Common myeloid progenitor, CD34-positive (primary cell): ENCODE measurements around the gene MLLT3.

Experiments used
- CTCF ChIA-PET: fragments of 350-600 bp; sonication (Branson Sonifier 250); formaldehyde crosslinking; loops from one replicate; lab custom pipeline; 2021; ENCODE audit warnings: antibody characterized with exemption; lab: Charles Lee
- POLR2A ChIA-PET: fragments of 350-600 bp; sonication (Branson Sonifier 250); formaldehyde crosslinking; loops from one replicate; lab custom pipeline; 2021; ENCODE audit warnings: antibody characterized with exemption; lab: Charles Lee
- DNase-seq, 3 donors: peaks; one replicate each; pipeline versions ENCODE4 v3.0.0 to v3.0.0-alpha.2; 2013
- H3K27ac ChIP-seq, 2 experiments: 1 replicate in 1 of 2; 2 replicates in 1 of 2; pipeline ENCODE4 v1.7.0; 2013; ENCODE audit warnings: inconsistent platforms in 2 of 2, low read length in 2 of 2, mild to moderate bottlenecking in 2 of 2, low read depth in 1 of 2, moderate library complexity in 1 of 2; ENCODE audit not compliant: severe bottlenecking in 2 of 2, insufficient read depth in 1 of 2, poor library complexity in 1 of 2
- H3K27me3 ChIP-seq, 5 experiments: replicated peaks in 2 of 5; 1 replicate in 3 of 5; 2 replicates in 2 of 5; pipeline versions ENCODE4 v1.6.1 to v1.7.0; 2013; ENCODE audit warnings: low read length in 4 of 5, mild to moderate bottlenecking in 2 of 5, moderate library complexity in 2 of 5, inconsistent platforms in 1 of 5; ENCODE audit not compliant: insufficient read depth in 5 of 5, control insufficient read depth in 4 of 5
- H3K36me3 ChIP-seq, 4 experiments: 1 replicate in 2 of 4; 2 replicates in 2 of 4; pipeline versions ENCODE4 v1.6.1 to v1.7.0; 2013; ENCODE audit warnings: low read length in 3 of 4, control low read depth in 1 of 4, mild to moderate bottlenecking in 1 of 4; ENCODE audit not compliant: control insufficient read depth in 4 of 4, insufficient read depth in 4 of 4
- H3K4me1 ChIP-seq, 4 experiments: 1 replicate in 3 of 4; 2 replicates in 1 of 4; pipeline versions ENCODE4 v1.6.1 to v1.7.1; 2013; ENCODE audit warnings: low read length in 3 of 4, mild to moderate bottlenecking in 3 of 4, control low read depth in 1 of 4, inconsistent platforms in 1 of 4, moderate library complexity in 1 of 4; ENCODE audit not compliant: control insufficient read depth in 4 of 4, insufficient read depth in 4 of 4; ENCODE audit errors: control extremely low read depth in 1 of 4
- H3K4me3 ChIP-seq, 7 experiments: 1 replicate in 4 of 7; 2 replicates in 3 of 7; pipeline versions ENCODE4 v1.5.1 to v1.7.0; 2013; ENCODE audit warnings: mild to moderate bottlenecking in 7 of 7, low read length in 6 of 7, moderate library complexity in 6 of 7, inconsistent platforms in 2 of 7, low read depth in 2 of 7, control low read depth in 1 of 7; ENCODE audit not compliant: insufficient read depth in 4 of 7, control insufficient read depth in 1 of 7; ENCODE audit errors: extremely low read depth in 1 of 7
- H3K9me3 ChIP-seq, 5 experiments: 1 replicate in 4 of 5; 2 replicates in 1 of 5; pipeline versions ENCODE4 v1.6.1 to v1.7.1; 2013; ENCODE audit warnings: low read length in 4 of 5, mild to moderate bottlenecking in 2 of 5, inconsistent platforms in 1 of 5, low read depth in 1 of 5, moderate library complexity in 1 of 5; ENCODE audit not compliant: control insufficient read depth in 4 of 5, insufficient read depth in 2 of 5; ENCODE audit errors: control extremely low read depth in 1 of 5
- WGBS: methylation state at CpG from one replicate; pipeline ENCODE4 v1.1.5; 2013; ENCODE audit not compliant: insufficient coverage; 5-methylcytosine and 5-hydroxymethylcytosine counted together

Gene MLLT3

DNA sequence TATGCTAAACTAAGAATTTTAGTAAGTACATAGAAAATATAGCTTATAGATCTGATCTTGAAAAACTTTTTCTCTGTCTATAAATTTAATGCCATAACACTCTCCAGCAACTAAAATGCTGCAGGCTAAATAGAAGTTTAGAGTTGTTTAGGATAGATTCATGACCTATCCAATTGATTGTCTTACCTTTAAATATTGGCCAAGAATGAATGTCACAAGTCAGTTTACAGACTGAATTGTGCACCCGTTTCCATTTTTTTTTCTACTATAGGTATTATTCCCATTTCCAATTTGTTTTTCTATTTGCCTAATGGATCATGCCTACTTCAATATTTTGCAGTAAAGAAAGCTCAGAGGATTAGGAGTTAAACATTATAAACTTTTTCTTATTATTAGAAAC lies 129.5 kb downstream of the MLLT3 start:
- no CpG with 5 or more reads among the region's 1 CpG for WGBS
- Histone ChIP-seq H3K36me3 (no peaks in the 10 kb centered on the region), H3K4me1 (peaks cover 0 to 9% (median 5%) of the 10 kb centered on the region in 4 experiments), H3K4me3 (no peak overlapping the region), H3K9me3 (no peaks in the 10 kb centered on the region), H3K27me3 (no peaks in the 10 kb centered on the region), H3K27ac (no peak overlapping the region)
- POLR2A ChIA-PET = no interaction called here
- no peak for DNase-seq
- CTCF ChIA-PET = no interaction called here

DNA sequence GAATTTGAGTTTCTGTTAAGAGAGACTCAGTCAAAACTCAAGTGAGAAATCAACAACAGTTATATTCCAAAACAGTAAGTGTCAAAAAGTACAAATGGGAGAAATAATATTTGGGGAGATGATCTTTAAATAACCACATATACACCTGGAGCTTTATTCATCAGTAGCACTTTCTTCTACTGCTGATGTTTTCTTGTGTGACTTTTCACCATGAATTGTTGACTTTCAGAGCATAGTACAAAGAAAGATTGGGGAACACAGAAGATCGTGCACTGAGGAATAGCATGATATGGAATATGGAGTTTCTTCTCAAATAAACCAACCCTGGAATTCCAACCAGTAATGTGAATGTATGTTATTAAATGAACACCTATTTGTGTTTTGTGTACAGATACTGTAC lies 130.7 kb downstream of the MLLT3 start:
- WGBS = no CpG with 5 or more reads among the region's 1 CpG
- peaks cover 1 to 11% (median 6%) of the 10 kb centered on the region in 4 experiments for H3K4me1 ChIP-seq
- H3K4me3 ChIP-seq = no peak overlapping the region
- ChIA-PET POLR2A (no interaction called here), CTCF (no interaction called here)
- H3K27ac ChIP-seq = no peak overlapping the region
- H3K27me3 ChIP-seq = no peaks in the 10 kb centered on the region
- H3K9me3 ChIP-seq = no peaks in the 10 kb centered on the region
- H3K36me3 ChIP-seq = no peaks in the 10 kb centered on the region
- DNase-seq = no peak

DNA sequence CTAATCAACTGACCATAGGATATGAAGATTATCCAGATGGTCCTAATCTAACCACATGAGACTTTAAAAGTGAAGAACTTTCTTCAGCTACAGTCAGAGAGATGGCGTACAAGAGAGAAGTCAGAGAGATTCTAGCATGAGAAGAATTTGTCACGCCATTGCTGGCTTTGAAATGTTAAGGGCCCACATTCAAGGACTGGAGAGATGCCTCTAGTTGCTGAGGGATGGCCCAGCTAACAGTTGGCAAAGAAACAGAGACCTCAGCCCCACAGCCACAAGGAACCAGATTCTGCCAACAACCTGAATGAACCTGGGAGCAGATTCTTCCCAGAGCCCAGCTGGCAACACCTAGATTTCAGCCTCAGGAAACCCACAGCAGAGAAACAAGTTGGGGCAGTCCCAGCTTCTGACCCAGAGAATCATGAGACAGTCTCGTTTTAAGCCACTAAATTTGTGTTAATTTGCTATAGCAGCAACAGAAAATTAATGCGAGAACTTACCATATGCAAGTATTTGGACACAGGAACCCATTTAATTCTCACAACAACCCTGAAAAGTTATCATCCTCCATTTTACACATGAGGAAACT lies 132.0 kb downstream of the MLLT3 start:
- Histone ChIP-seq H3K27ac (no peak overlapping the region), H3K4me1 (peaks cover 0 to 22% (median 10%) of the 10 kb centered on the region in 4 experiments), H3K4me3 (no peak overlapping the region), H3K36me3 (no peaks in the 10 kb centered on the region), H3K27me3 (no peaks in the 10 kb centered on the region), H3K9me3 (no peaks in the 10 kb centered on the region)
- DNase-seq = no peak
- 82% methylated on average over 3 of the region's 4 CpGs for WGBS
- CTCF ChIA-PET = no interaction called here
- POLR2A ChIA-PET = interaction anchor here (1.1 kb wide), 1 partner anchor 22 kb away, joined by 3 read pairs; no protein-coding TSS in a partner anchor

DNA sequence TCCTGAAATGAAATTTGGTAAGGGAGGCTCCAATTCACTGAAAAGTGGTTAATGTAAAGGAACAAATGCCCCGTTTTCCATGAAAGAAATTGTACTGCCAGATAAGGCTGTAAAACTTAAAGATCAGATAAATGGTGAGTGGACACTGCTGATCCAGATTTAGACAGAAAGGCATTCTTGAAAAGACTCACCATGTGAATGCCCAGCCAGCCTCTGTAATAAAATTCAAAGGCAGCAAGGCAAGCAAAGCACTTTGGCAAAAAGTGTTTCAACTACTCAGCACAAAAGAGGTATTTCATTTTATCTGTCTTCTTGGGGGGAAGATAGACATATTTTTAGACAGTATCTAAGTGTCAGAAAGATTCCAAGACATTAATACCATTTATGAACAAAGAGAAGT lies 133.6 kb downstream of the MLLT3 start:
- CTCF ChIA-PET = no interaction called here
- Histone ChIP-seq H3K9me3 (no peaks in the 10 kb centered on the region), H3K27ac (no peak overlapping the region), H3K27me3 (no peaks in the 10 kb centered on the region), H3K4me1 (peaks cover 0 to 23% (median 10%) of the 10 kb centered on the region in 4 experiments), H3K4me3 (no peak overlapping the region), H3K36me3 (no peaks in the 10 kb centered on the region)
- POLR2A ChIA-PET = no interaction called here
- DNase-seq = no peak
- WGBS = 100% methylated on average over 1 of the region's 1 CpG

DNA sequence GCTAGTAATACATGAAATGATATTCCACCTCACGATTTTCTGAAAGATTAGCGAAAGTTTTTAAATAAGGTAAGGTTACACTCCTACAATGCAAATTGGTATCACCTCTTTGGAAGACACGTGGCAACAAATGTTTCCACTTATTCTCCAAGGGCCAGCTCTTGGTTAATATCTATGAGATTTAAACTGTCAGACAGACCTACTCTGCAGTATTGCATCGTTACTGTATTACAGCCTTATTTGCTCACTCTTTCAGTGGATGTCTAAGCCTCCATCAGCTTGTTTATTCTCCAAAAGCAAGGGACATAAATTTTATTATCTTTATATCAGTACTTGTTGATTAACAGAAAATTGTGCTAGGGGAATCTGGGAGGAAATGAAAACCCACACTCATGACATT lies 135.7 kb downstream of the MLLT3 start:
- Histone ChIP-seq H3K36me3 (no peaks in the 10 kb centered on the region), H3K4me3 (peak overlapping the region in 1 of 7 experiments; percentile 13), H3K4me1 (peaks cover 0 to 23% (median 10%) of the 10 kb centered on the region in 4 experiments), H3K27me3 (no peaks in the 10 kb centered on the region), H3K9me3 (no peaks in the 10 kb centered on the region), H3K27ac (no peak overlapping the region)
- no peak for DNase-seq
- POLR2A ChIA-PET = interaction anchor here (0.6 kb wide), 1 partner anchor 422 kb away, joined by 3 read pairs; no protein-coding TSS in a partner anchor
- CTCF ChIA-PET = interaction anchor here (1.0 kb wide), 1 partner anchor 12 kb away, joined by 3 read pairs; no protein-coding TSS in a partner anchor
- WGBS = 95% methylated on average over 4 of the region's 4 CpGs

DNA sequence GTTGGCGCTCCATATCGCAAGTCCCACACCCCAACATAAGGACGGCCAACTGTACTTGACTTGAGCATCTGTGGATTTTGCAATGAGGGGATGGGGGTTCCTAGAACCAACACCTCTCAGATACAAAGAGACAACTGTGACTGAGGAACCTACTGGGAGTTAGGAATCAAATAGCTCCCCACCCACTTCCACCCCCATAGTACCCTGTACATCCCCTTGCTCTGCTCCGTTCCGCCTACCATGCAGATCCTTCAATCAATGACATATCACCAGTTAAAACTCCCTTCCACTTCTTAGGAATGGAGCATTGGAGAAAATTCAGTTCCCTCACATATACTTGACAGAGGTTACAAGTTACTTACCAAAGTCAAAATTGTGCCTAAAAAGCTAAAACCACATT lies 140.9 kb downstream of the MLLT3 start:
- CTCF ChIA-PET = interaction anchor here (0.7 kb wide), 1 partner anchor 460 kb away, joined by 3 read pairs; no protein-coding TSS in a partner anchor
- H3K27ac ChIP-seq = no peak overlapping the region
- peaks cover 0 to 10% (median 5%) of the 10 kb centered on the region in 4 experiments for H3K4me1 ChIP-seq
- 93% methylated on average over 3 of the region's 5 CpGs for WGBS
- DNase-seq = no peak
- H3K36me3 ChIP-seq = peaks cover 0 to 3% (median 0%) of the 10 kb centered on the region in 4 experiments
- POLR2A ChIA-PET = no interaction called here
- no peaks in the 10 kb centered on the region for H3K9me3 ChIP-seq
- no peak overlapping the region for H3K4me3 ChIP-seq
- no peaks in the 10 kb centered on the region for H3K27me3 ChIP-seq

DNA sequence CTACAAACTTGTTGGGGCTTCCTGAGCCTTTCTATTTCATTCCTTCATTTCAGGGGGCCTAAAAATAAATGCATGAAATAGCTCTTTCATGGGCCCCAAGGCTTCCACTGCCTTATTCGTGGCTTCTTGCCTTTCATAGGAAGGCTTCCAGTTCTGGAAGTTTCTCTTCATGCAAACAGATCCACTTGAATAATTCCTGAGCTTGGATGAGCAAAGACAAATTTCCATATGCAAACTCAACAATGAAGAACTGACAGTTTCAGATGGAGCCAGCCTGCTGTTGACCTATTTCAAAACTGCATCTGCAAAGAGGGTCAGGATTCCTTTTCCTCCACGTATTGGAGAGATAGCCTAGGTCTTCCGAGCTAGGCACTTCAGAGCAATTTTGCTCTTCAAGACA lies 142.1 kb downstream of the MLLT3 start:
- H3K4me1 ChIP-seq = no peaks in the 10 kb centered on the region
- H3K27ac ChIP-seq = no peak overlapping the region
- H3K27me3 ChIP-seq = no peaks in the 10 kb centered on the region
- no peak overlapping the region for H3K4me3 ChIP-seq
- H3K36me3 ChIP-seq = peaks cover 0 to 3% (median 0%) of the 10 kb centered on the region in 4 experiments
- WGBS = 96% methylated on average over 3 of the region's 3 CpGs
- DNase-seq = no peak
- ChIA-PET POLR2A (no interaction called here), CTCF (no interaction called here)
- H3K9me3 ChIP-seq = no peaks in the 10 kb centered on the region
